Activated gamma-delta T cell treated with Interleukin-2 at 50 U/mL for 16 hours (primary cell): ENCODE measurements around the gene STK11.
"Not testable (repeated sequence)": the region's sequence is repeated elsewhere in the genome, so short reads cannot be mapped to it uniquely, and the experiment has no call there.

Source experiments
- DNase-seq: peaks from one replicate; pipeline ENCODE4 v3.0.0-alpha.2; 2020

The STK11 gene

GRCh38 chr19:1238369-1239303 is 33.1 kb downstream of the STK11 start:
- DNase-seq, result no peak

DNA sequence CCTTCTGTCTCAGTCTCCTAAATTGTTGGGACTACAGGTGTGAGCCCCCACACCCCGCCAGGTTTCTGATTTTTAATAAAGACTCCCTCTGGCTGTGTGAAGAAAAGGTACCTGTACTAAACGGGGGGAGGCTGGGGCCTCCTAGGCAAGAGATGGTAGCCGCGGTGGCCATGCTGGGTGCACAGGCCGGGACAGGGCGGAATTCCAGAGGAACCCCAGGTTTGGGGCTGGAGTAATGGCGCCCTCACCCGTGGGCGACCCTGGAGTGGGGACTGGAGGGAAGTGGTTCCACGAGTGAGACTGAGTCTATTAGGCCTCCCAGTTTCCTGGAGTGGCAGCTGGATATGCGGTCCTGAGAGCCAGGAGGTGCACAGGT is 33.8 kb downstream of the STK11 start:
- no peak for DNase-seq

GRCh38 chr19:1239796-1240737 is 34.5 kb downstream of the STK11 start:
- peak; percentile 93 for DNase-seq

GRCh38 chr19:1240925-1241324 is 35.3 kb downstream of the STK11 start:
- DNase-seq, result no peak

DNA sequence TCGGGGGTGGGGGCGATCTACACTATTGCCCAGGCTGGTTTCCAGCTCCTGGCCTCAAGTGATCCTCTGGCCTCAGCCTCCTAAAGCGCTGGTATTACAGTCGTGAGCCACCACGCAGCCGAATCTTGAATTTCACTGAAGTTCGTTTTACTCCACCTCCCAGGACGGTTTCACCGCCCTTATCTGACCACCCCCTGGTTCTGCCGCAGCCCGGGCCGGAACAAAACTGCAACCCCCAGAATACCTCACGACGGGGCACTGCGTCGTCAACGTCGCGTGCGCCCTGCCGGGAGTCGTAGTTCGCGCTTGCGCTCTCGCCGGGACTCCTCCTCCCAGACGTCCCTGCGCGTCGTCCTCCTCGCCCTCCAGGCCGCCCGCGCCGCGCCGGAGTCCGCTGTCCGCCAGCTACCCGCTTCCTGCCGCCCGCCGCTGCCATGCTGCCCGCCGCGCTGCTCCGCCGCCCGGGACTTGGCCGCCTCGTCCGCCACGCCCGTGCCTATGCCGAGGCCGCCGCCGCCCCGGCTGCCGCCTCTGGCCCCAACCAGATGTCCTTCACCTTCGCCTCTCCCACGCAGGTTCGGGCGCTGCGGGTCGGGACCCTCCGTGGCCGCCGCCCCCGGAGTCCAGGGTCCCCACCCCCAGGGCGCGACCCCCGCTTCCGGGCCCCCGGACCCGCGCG is 36.0 kb downstream of the STK11 start, which contains the start of gene ATP5F1D:
Gene ATP5F1D (plus strand): TSS at position 335 of the 679 bp plus-strand sequence. CDS start 100 bp downstream, at position 435.
- peak; percentile 96 for DNase-seq

DNA sequence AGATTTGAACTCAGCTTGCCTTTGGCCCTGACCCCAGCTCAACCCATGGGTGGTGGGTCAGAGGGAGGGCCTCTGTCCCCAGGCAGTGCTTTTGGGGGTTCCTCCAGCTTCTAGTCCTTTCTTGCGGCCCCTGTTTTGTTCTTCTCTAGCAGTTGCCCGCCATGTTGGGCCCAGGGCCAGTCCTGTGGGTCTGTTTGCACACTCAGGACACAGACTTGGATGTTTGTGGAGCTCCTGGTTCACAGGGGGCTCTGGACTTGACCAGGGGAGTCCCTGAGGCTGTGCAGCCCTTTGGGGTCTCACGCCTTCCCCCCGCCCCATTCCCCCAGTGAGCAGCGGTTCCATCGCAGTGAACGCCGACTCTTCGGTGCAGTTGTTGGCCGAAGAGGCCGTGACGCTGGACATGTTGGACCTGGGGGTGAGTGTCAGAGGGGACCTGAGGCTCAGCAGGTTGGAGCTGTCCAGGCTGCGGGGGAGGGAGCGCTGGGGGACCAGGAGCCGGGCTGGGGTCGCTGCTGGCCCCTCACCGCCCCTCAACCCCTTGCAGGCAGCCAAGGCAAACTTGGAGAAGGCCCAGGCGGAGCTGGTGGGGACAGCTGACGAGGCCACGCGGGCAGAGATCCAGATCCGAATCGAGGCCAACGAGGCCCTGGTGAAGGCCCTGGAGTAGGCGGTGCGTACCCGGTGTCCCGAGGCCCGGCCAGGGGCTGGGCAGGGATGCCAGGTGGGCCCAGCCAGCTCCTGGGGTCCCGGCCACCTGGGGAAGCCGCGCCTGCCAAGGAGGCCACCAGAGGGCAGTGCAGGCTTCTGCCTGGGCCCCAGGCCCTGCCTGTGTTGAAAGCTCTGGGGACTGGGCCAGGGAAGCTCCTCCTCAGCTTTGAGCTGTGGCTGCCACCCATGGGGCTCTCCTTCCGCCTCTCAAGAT is 38.5 kb downstream of the STK11 start:
- peak; percentile 92 for DNase-seq

GRCh38 chr19:1244693-1245451 is 39.3 kb downstream of the STK11 start:
- DNase-seq, result no peak

- DNase-seq, result no peak
These were observed 40.1 kb downstream of the STK11 start for GRCh38 chr19:1245494-1246264.

- not testable (repeated sequence) for DNase-seq
These were observed 40.9 kb downstream of the STK11 start for GRCh38 chr19:1246265-1247087.

- DNase-seq, result no peak
These were observed 42.2 kb downstream of the STK11 start for GRCh38 chr19:1247748-1248138.

GRCh38 chr19:1248139-1248785 is 42.7 kb downstream of the STK11 start, which contains the start of gene MIDN:
Gene MIDN (plus strand): TSS chr19:1248583. CDS start chr19:1250297, 1,714 bp downstream.
- peak; percentile 67 for DNase-seq

GRCh38 chr19:1248786-1249297 is 43.3 kb downstream of the STK11 start:
- DNase-seq, result peak; percentile 78

GRCh38 chr19:1249298-1249989 is 43.9 kb downstream of the STK11 start:
- DNase-seq, result peak; percentile 92

GRCh38 chr19:1249990-1250436 is 44.4 kb downstream of the STK11 start:
- no peak for DNase-seq

DNA sequence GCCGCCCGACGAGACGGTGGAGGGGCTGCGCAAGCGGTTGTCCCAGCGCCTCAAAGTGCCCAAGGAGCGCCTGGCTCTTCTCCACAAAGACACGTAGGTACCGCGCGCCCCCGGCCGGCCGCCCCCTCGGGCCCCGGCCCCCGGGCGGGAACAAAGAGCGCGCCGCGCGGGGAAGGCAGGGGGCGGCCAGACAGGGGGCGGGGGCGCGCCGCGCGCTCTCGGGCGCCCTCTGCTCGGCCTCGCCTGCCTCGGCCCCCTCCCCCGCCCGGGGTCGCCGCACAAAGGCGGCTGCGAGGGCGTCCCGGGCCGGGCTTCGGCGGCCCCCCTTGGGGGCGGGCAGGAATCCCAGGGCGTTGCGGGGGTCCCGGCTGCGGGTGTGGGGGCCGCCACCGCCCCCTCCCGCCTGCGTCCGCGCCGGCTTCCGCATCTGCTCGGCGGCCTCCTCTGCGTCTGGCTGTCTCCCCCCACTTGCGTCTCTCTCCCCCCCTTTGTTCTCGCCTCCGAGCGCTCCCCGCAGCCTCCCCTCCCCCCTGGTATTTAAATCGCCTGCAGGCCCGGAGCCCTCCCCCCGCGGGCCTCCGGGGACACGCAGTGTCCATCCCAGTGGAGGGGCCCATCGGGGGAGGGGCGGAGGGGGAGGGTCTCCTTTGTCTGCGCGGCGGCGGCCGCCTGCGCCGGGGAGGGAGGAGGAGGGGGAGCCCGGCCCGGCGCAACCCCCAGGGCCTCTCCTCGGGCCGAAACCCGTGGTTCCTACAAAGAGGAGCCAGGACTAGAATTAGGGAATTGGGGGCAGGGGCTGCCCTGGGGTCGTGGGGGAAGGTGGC is 45.1 kb downstream of the STK11 start:
- DNase-seq, result peak; percentile 70
